Brain microvascular endothelial cell (primary cell): ENCODE results near the gene CASP12.

Source experiments
- DNase-seq: peaks from one replicate; pipeline ENCODE4 v3.0.0-alpha.2; 2020
- H3K27ac ChIP-seq: fragments of 250-450 bp; sonication (Bioruptor Pico); 2 replicates; pipeline ENCODE4 v1.5.1; 2020; ENCODE audit warnings: mild to moderate bottlenecking, moderate library complexity
- H3K27me3 ChIP-seq: fragments of 250-450 bp; sonication (Bioruptor Pico); replicated peaks from 2 replicates; pipeline ENCODE4 v1.5.1; 2020; ENCODE audit warnings: mild to moderate bottlenecking
- H3K36me3 ChIP-seq: fragments of 250-450 bp; sonication (Bioruptor Pico); replicated peaks from 2 replicates; pipeline ENCODE4 v1.5.1; 2020; ENCODE audit warnings: mild to moderate bottlenecking
- H3K4me3 ChIP-seq: 2 replicates; pipeline ENCODE4 v1.5.1; 2011; ENCODE audit warnings: low read depth, mild to moderate bottlenecking, control low read depth, low read length, moderate library complexity
- CTCF ChIP-seq: IDR thresholded peaks from 2 replicates; pipeline ENCODE4 v1.5.1; 2011; ENCODE audit warnings: low read depth, mild to moderate bottlenecking, moderate library complexity, low read length, control low read depth, inconsistent platforms; ENCODE audit errors: missing control alignments
- in situ Hi-C: cut with HindIII; loops from 2 replicates; pipeline ENCODE4 v1.10.0; 2017; ENCODE audit warnings: low sequenced_read_pairs, low pct_ligation_motif_present

Gene CASP12

GRCh38 chr11:104853276-104853675 lies 45.0 kb downstream of the CASP12 start:
- in situ Hi-C loops: no loop called here

DNA sequence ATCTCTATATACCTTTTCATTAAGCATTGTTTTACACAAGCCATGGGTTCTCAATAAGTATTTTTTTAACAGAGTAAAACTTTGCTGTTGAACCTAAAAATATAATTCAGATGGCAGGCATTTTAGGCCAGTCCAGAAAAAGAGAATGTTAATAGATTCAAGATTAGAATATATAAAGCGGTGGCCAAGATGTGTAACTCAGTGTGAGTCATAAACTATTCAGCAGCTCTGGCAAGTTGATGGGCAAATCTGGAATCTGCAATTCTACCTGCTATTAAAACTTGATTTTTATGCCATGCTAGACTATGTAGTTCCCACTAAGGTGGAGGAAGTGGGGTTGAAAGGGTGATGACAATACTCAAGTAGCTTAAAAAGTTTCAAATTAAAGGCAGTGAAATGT lies 45.4 kb downstream of the CASP12 start:
- in situ Hi-C loops: no loop called here
- TF ChIP-seq CTCF: no peak
- DNase-seq: peak; percentile 1
- Histone ChIP-seq H3K27me3 (no peaks in the 10 kb centered on the region), H3K27ac (no peak overlapping the region), H3K4me3 (no peak overlapping the region), H3K36me3 (no peaks in the 10 kb centered on the region)

More at GRCh38 chr11:104853276-104853675, 45.0 kb downstream of the CASP12 start:
- DNase-seq: no peak
- no peak for TF ChIP-seq CTCF
- Histone ChIP-seq H3K36me3 (no peaks in the 10 kb centered on the region), H3K27ac (no peak overlapping the region), H3K27me3 (no peaks in the 10 kb centered on the region), H3K4me3 (no peak overlapping the region)

DNA sequence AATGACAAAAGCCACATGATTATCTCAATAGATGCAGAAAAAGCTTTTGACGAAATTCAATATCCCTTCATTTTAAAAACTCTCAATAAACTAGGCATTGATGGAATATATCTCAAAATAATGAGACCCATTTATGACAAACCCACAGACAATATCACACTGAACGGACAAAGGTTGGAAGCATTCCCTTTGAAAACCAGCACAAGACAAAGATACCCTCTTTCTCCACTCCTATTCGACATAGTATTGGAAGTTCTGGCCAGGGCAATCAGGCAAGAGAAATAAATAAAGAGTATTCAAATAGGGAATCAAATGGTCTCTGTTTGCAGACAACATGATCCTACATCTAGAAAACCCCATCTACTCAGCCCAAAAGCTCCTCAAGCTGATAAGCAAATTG lies 52.0 kb downstream of the CASP12 start:
- no peak overlapping the region for H3K27ac ChIP-seq
- DNase-seq: no peak
- no peak for TF ChIP-seq CTCF
- no peak overlapping the region for H3K4me3 ChIP-seq
- no peaks in the 10 kb centered on the region for H3K36me3 ChIP-seq
- H3K27me3 ChIP-seq: no peaks in the 10 kb centered on the region
- in situ Hi-C loops: no loop called here

DNA sequence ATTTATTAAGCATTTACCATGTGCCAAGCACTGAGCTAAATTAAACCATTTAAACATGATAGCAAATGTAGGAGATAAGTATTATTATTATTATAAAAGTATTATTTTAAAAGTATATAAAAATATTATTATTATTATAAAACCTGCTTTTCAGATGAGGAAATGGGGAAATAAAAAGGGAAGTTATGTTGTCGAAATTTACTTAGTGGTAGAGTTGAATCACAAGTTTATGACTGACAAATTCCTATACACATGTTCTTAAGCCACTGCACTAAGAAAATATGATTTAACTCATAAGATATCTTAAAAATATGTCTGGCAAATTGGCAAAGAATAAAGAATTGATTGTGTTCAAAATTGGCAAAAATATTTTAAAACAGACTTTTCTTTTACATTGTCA lies 53.8 kb downstream of the CASP12 start:
- Histone ChIP-seq H3K27me3 (no peaks in the 10 kb centered on the region), H3K27ac (no peak overlapping the region), H3K4me3 (no peak overlapping the region), H3K36me3 (no peaks in the 10 kb centered on the region)
- in situ Hi-C loops: no loop called here
- no peak for DNase-seq
- no peak for TF ChIP-seq CTCF

GRCh38 chr11:104843150-104843836 lies 55.0 kb downstream of the CASP12 start:
- Histone ChIP-seq H3K27me3 (no peaks in the 10 kb centered on the region), H3K4me3 (no peak overlapping the region), H3K27ac (no peak overlapping the region), H3K36me3 (no peaks in the 10 kb centered on the region)
- no peak for TF ChIP-seq CTCF
- DNase-seq: no peak
- in situ Hi-C loops: no loop called here

- H3K4me3 ChIP-seq: no peak overlapping the region
- no peak for DNase-seq
- H3K27ac ChIP-seq: no peak overlapping the region
- TF ChIP-seq CTCF: no peak
- no peaks in the 10 kb centered on the region for H3K36me3 ChIP-seq
- H3K27me3 ChIP-seq: no peaks in the 10 kb centered on the region
- in situ Hi-C loops: no loop called here
Observed at GRCh38 chr11:104841973-104842525, 56.2 kb downstream of the CASP12 start.
